Sigmoid colon (tissue), 4 donors: Measurements from ENCODE around the gene HIRA.

Experiments used
- EP300 ChIP-seq, 4 donors: sonication (generic); formaldehyde crosslinking; IDR thresholded peaks; one replicate each; pipeline ENCODE4 v1.6.1; 2017; ENCODE audit warnings: antibody characterized with exemption in 4 of 4
- POLR2A ChIP-seq, 2 donors: fragments of 450-650 bp; IDR thresholded peaks; one replicate each; pipeline ENCODE4 v1.6.1; 2016; ENCODE audit warnings: antibody characterized with exemption in 2 of 2, mild to moderate bottlenecking in 2 of 2, moderate library complexity in 2 of 2
- TF ChIP-seq, protein P1 (sequence below), 4 experiments: fragments of 450-650 bp in 3 of 4; fragments of 200-600 bp in 1 of 4; IDR thresholded peaks; one replicate each; pipeline ENCODE4 v1.5.1; 2016 to 2019; ENCODE audit warnings: antibody characterized with exemption in 4 of 4, mild to moderate bottlenecking in 3 of 4, moderate library complexity in 2 of 4

DNA sequence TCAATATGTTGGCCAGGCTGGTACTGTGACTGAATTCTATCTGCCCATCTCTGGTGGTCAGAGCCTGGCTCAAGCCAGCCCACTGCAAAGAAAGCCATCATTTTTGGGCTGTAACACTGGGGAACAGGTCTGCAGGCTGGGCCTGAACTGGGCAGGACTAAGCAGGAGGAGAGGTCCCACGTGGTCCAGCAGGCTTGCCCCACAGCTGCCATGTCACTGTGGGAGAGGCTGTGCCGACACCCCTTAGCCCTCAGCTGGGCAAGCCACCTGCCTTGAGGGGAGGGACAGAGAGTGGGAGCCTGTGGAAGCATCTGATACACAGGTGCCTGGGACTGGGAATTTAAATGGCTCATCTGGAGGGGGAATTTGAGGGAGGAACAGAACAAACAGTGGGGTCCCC lies 73.3 kb downstream of the HIRA start:
- TF ChIP-seq POLR2A (IDR thresholded peaks at IDR 0.05) (no peak), EP300 (IDR thresholded peaks at IDR 0.05) (no peak)
- TF ChIP-seq, protein P1, sequence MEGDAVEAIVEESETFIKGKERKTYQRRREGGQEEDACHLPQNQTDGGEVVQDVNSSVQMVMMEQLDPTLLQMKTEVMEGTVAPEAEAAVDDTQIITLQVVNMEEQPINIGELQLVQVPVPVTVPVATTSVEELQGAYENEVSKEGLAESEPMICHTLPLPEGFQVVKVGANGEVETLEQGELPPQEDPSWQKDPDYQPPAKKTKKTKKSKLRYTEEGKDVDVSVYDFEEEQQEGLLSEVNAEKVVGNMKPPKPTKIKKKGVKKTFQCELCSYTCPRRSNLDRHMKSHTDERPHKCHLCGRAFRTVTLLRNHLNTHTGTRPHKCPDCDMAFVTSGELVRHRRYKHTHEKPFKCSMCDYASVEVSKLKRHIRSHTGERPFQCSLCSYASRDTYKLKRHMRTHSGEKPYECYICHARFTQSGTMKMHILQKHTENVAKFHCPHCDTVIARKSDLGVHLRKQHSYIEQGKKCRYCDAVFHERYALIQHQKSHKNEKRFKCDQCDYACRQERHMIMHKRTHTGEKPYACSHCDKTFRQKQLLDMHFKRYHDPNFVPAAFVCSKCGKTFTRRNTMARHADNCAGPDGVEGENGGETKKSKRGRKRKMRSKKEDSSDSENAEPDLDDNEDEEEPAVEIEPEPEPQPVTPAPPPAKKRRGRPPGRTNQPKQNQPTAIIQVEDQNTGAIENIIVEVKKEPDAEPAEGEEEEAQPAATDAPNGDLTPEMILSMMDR (IDR thresholded peaks at IDR 0.05), result no peak
